Liver (tissue), 9 donors: ENCODE measurements around the gene NPS. TPM values are rescaled to one million over a fixed set of nuclear protein-coding genes. Genes with fewer than 3 reads are reported as not detected.

Experiments used
- DNase-seq: peaks from one replicate; pipeline ENCODE4 v3.0.0-alpha.2; 2017; ENCODE audit warnings: low spot score
- H3K27ac ChIP-seq, 2 donors: one replicate each; pipeline ENCODE4 v1.7.0; 2013; ENCODE audit warnings: inconsistent platforms in 2 of 2, low read length in 2 of 2, control low read depth in 1 of 2, low read depth in 1 of 2, mild to moderate bottlenecking in 1 of 2
- H3K27me3 ChIP-seq, 4 donors: one replicate each; pipeline versions ENCODE4 v1.6.1 to v1.7.0; 2013; ENCODE audit warnings: low read length in 3 of 4, inconsistent platforms in 1 of 4, mild to moderate bottlenecking in 1 of 4, moderate library complexity in 1 of 4; ENCODE audit not compliant: control insufficient read depth in 4 of 4, insufficient read depth in 4 of 4
- H3K36me3 ChIP-seq, 4 donors: one replicate each; pipeline versions ENCODE4 v1.6.1 to v1.7.0; 2013; ENCODE audit warnings: low read length in 3 of 4, mild to moderate bottlenecking in 3 of 4, low read depth in 1 of 4, moderate library complexity in 1 of 4; ENCODE audit not compliant: control insufficient read depth in 4 of 4, insufficient read depth in 3 of 4
- H3K4me1 ChIP-seq, 4 donors: one replicate each; pipeline versions ENCODE4 v1.6.1 to v1.7.0; 2013; ENCODE audit warnings: low read length in 3 of 4, mild to moderate bottlenecking in 3 of 4, moderate library complexity in 1 of 4; ENCODE audit not compliant: control insufficient read depth in 4 of 4, insufficient read depth in 4 of 4
- H3K4me3 ChIP-seq, 3 donors: one replicate each; pipeline versions ENCODE4 v1.6.1 to v1.7.0; 2013; ENCODE audit warnings: low read length in 3 of 3, control low read depth in 1 of 3, low read depth in 1 of 3, mild to moderate bottlenecking in 1 of 3
- H3K9ac ChIP-seq, 2 donors: one replicate each; pipeline ENCODE4 v1.7.0; 2013; ENCODE audit warnings: low read length in 2 of 2, mild to moderate bottlenecking in 2 of 2, moderate library complexity in 2 of 2, control low read depth in 1 of 2, low read depth in 1 of 2
- H3K9me3 ChIP-seq, 4 donors: one replicate each; pipeline versions ENCODE4 v1.6.1 to v1.7.0; 2013; ENCODE audit warnings: low read length in 3 of 4; ENCODE audit not compliant: control insufficient read depth in 4 of 4
- ATF3 ChIP-seq: IDR thresholded peaks from 2 replicates; pipeline ENCODE4 v1.6.1; 2016; ENCODE audit warnings: antibody characterized with exemption
- CTCF ChIP-seq: fragments of 150-350 bp; IDR thresholded peaks from 2 replicates; pipeline ENCODE4 v1.5.1; 2017; ENCODE audit warnings: improper control_type of control experiment, low read depth, low read length; ENCODE audit not compliant: missing input control
- FOXA1 ChIP-seq: IDR thresholded peaks from 2 replicates; pipeline ENCODE4 v1.6.1; 2016; ENCODE audit warnings: antibody characterized with exemption
- FOXA2 ChIP-seq: IDR thresholded peaks from 2 replicates; pipeline ENCODE4 v1.6.1; 2016; ENCODE audit warnings: antibody characterized with exemption
- HNF4A ChIP-seq, 2 donors: conservative IDR thresholded peaks; 2 replicates each; pipeline ENCODE4 v1.6.1; 2016; ENCODE audit warnings: antibody characterized with exemption in 2 of 2, mild to moderate bottlenecking in 2 of 2
- NR2F2 ChIP-seq: IDR thresholded peaks from 2 replicates; pipeline ENCODE4 v1.6.1; 2016; ENCODE audit warnings: antibody characterized with exemption
- RAD21 ChIP-seq, 2 donors: IDR thresholded peaks; 2 replicates each; pipeline ENCODE4 v1.6.1; 2016; ENCODE audit warnings: antibody characterized with exemption in 2 of 2, mild to moderate bottlenecking in 2 of 2
- REST ChIP-seq: IDR thresholded peaks from 2 replicates; pipeline ENCODE4 v1.6.1; 2016; ENCODE audit warnings: antibody characterized with exemption, mild to moderate bottlenecking
- RXRA ChIP-seq, 2 donors: IDR thresholded peaks; 2 replicates each; pipeline ENCODE4 v1.6.1; 2017 to 2018; ENCODE audit warnings: antibody characterized with exemption in 2 of 2, mild to moderate bottlenecking in 1 of 2
- TAF1 ChIP-seq: conservative IDR thresholded peaks from 2 replicates; pipeline ENCODE4 v1.6.1; 2016; ENCODE audit warnings: antibody characterized with exemption, mild to moderate bottlenecking
- WGBS: extraction: QIAGEN DNeasy Blood & Tissue Kit; methylation state at CpG from one replicate; pipeline ENCODE4 v1.1.7; 2013; 5-methylcytosine and 5-hydroxymethylcytosine counted together
- polyA plus RNA-seq, 2 donors: library from polyadenylated mRNA; stranded (reverse) in 1 of 2; unstranded in 1 of 2; fragments of 200-250 nt in 1 of 2; fragments of >200 nt in 1 of 2; fragmentation: Nextera tagmentation in 1 of 2; extraction: Ambion mirVana in 1 of 2; gene quantifications; one replicate each; pipeline versions ENCODE4 v1.2.1 to v1.2.3, GENCODE V29; 2013 to 2015
- total RNA-seq, 2 donors: library from RNA; depleted of rRNA; stranded (reverse); fragments of >200 nt; gene quantifications; one replicate each; pipeline ENCODE4 v1.2.3, GENCODE V29; 2014
- donor health status: healthy.
- donor health status: healthy.
- donor health status: healthy.
- donor health status: healthy.
- donor health status: healthy.

The NPS gene
- total and polyA plus RNA-seq, 4 donors: not detected

- H3K27ac ChIP-seq: no peak overlapping the region
- H3K36me3 ChIP-seq: no peaks in the 10 kb centered on the region
- H3K27me3 ChIP-seq: peaks cover 0 to 8% (median 1%) of the 10 kb centered on the region in 4 donors
- H3K4me1 ChIP-seq: no peaks in the 10 kb centered on the region
- no peak overlapping the region for H3K9ac ChIP-seq
- no peak for TF ChIP-seq RAD21 (IDR thresholded peaks at IDR 0.05)
- no peak for TF ChIP-seq REST
- no peak for TF ChIP-seq FOXA1
- no peak for TF ChIP-seq HNF4A (conservative IDR thresholded peaks at IDR 0.05)
- TF ChIP-seq ATF3: no peak
- no peak for TF ChIP-seq CTCF
- no peak for DNase-seq
- H3K9me3 ChIP-seq: no peaks in the 10 kb centered on the region
- H3K4me3 ChIP-seq: no peak overlapping the region
- WGBS: 43% methylated on average over 4 of the region's 4 CpGs
Measured at GRCh38 chr10:127552446-127552845, 3.3 kb downstream of the NPS start.

GRCh38 chr10:127553417-127553816 lies 4.3 kb downstream of the NPS start:
- peaks cover 0 to 8% (median 1%) of the 10 kb centered on the region in 4 donors for H3K27me3 ChIP-seq

More at GRCh38 chr10:127553417-127553816, 4.3 kb downstream of the NPS start:
- Histone ChIP-seq H3K27ac (no peak overlapping the region), H3K4me1 (no peaks in the 10 kb centered on the region), H3K4me3 (no peak overlapping the region), H3K36me3 (no peaks in the 10 kb centered on the region), H3K9me3 (no peaks in the 10 kb centered on the region), H3K9ac (no peak overlapping the region)
- TF ChIP-seq FOXA2: no peak
- no peak for TF ChIP-seq RXRA (IDR thresholded peaks at IDR 0.05)
- no peak for TF ChIP-seq TAF1
- TF ChIP-seq NR2F2: no peak
- TF ChIP-seq CTCF: no peak
- DNase-seq: no peak
- WGBS: 81% methylated on average over 7 of the region's 7 CpGs
